Mesothelial cell of epicardium (in vitro differentiated cells): Measurements from ENCODE around the gene RPL13A. TPM values are rescaled to one million over a fixed set of nuclear protein-coding genes. Genes with fewer than 3 reads are reported as not detected.
A peak's percentile ranks its signal among the peaks of the same experiment; 100 is the strongest.
"Not testable (repeated sequence)": the region's sequence is repeated elsewhere in the genome, so short reads cannot be mapped to it uniquely, and the experiment has no call there.

Source experiments
- DNase-seq, 2 experiments: peaks; one replicate each; pipeline ENCODE4 v3.0.0; 2021; ENCODE audit warnings: low spot score in 2 of 2; ENCODE audit not compliant: unreplicated experiment in 2 of 2
- H3K27ac Mint-ChIP-seq: 2 replicates; pipeline ENCODE4 v1.8.0; 2021; ENCODE audit warnings: mixed read lengths
- H3K27me3 Mint-ChIP-seq: 2 replicates; pipeline ENCODE4 v1.8.0; 2021; ENCODE audit warnings: low read depth, mixed read lengths
- H3K36me3 Mint-ChIP-seq: 2 replicates; pipeline ENCODE4 v1.8.0; 2021; ENCODE audit warnings: mixed read lengths
- H3K4me1 Mint-ChIP-seq: 2 replicates; pipeline ENCODE4 v1.8.0; 2021; ENCODE audit warnings: mixed read lengths
- H3K4me3 Mint-ChIP-seq: 2 replicates; pipeline ENCODE4 v1.8.0; 2021; ENCODE audit warnings: mild to moderate bottlenecking, moderate library complexity, mixed read lengths
- H3K9me3 Mint-ChIP-seq: 2 replicates; pipeline ENCODE4 v1.8.0; 2021; ENCODE audit warnings: mixed read lengths
- CTCF ChIP-seq: fragments of 200-600 bp; sonication (generic); IDR thresholded peaks from one replicate; pipeline ENCODE4 v1.5.0; 2021; ENCODE audit warnings: antibody characterized with exemption; ENCODE audit not compliant: unreplicated experiment
- total RNA-seq: library from RNA; stranded (reverse); gene quantifications from 3 replicates; pipeline ENCODE4 v1.2.1, GENCODE V29; 2021

RPL13A gene
- total RNA-seq, 1 donor from 2014 or later: 2,869 TPM

DNA sequence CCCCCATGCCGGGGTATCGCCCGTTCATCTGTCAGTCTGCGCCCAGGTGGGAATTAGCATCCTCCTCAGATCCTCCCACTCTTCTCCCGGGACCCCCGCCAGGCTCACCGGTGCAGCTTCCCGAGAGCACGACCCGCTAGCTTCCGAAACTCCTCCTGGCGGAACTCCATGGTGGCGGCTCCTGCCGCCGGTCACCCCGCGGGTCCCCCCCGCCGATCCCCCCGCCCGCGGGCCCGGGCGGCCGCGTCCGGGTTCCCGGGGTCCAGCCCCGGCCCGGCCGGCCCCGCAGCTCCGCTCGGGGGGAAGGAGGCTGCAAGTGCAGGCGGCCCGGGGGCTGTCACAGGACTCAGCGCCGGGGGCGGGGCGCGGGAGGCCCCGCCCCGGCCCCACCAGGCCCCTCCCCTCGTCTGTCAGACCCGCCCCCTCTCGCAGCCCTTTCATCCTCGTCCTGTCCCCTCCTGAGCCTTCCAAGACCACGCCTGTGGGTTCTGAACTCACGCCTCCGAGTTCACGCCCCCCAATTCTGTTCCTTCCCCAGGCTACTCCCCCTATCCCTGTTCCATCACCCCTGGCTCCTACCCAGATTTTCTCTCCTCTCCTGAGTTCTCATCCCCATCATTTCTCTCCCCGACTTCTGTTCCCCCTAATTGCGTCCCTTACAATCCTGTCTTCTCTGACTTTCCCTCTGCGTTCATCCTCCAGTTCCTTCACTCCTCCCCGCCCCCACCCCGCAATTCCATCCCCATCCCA lies 46.0 kb upstream of the RPL13A start, which contains the start of gene SLC17A7:
Gene SLC17A7 (minus strand): TSS at position 318 of the 750 bp plus-strand sequence. CDS start 148 bp downstream, at position 170.
- Mint-ChIP-seq H3K27ac (no peak within 1 kb of the TSS), H3K4me3 (peak within 1 kb of the TSS; percentile 75), H3K4me1 (peaks cover 20% of the 10 kb centered on the region), H3K36me3 (no peaks in the 10 kb centered on the region), H3K9me3 (no peaks in the 10 kb centered on the region), H3K27me3 (peaks cover 68% of the 10 kb centered on the region)
- no peak for DNase-seq
- TF ChIP-seq CTCF: no peak

- Mint-ChIP-seq H3K4me1 (peaks cover 18% of the 10 kb centered on the region), H3K36me3 (peaks cover 4% of the 10 kb centered on the region), H3K27me3 (peaks cover 63% of the 10 kb centered on the region), H3K4me3 (peak overlapping the region; percentile 75), H3K27ac (no peak overlapping the region), H3K9me3 (no peaks in the 10 kb centered on the region)
- TF ChIP-seq CTCF: no peak
- no peak for DNase-seq
These were observed 45.5 kb upstream of the RPL13A start for GRCh38 chr19:49441960-49442350.

- no peak overlapping the region for H3K27ac Mint-ChIP-seq
- H3K4me3 Mint-ChIP-seq: peak overlapping the region; percentile 75
- no peaks in the 10 kb centered on the region for H3K9me3 Mint-ChIP-seq
- no peak for DNase-seq
- peaks cover 4% of the 10 kb centered on the region for H3K36me3 Mint-ChIP-seq
- peaks cover 18% of the 10 kb centered on the region for H3K4me1 Mint-ChIP-seq
- no peak for TF ChIP-seq CTCF
- peaks cover 59% of the 10 kb centered on the region for H3K27me3 Mint-ChIP-seq
These were observed 45.1 kb upstream of the RPL13A start for GRCh38 chr19:49442354-49442753.

GRCh38 chr19:49442771-49443365 lies 44.5 kb upstream of the RPL13A start:
- Mint-ChIP-seq H3K27me3 (peaks cover 53% of the 10 kb centered on the region), H3K4me3 (peak overlapping the region; percentile 75), H3K36me3 (peaks cover 4% of the 10 kb centered on the region), H3K9me3 (no peaks in the 10 kb centered on the region), H3K27ac (peak overlapping the region; percentile 61), H3K4me1 (peaks cover 18% of the 10 kb centered on the region)
- TF ChIP-seq CTCF: no peak
- peak; percentile 73 to 76 for DNase-seq

DNA sequence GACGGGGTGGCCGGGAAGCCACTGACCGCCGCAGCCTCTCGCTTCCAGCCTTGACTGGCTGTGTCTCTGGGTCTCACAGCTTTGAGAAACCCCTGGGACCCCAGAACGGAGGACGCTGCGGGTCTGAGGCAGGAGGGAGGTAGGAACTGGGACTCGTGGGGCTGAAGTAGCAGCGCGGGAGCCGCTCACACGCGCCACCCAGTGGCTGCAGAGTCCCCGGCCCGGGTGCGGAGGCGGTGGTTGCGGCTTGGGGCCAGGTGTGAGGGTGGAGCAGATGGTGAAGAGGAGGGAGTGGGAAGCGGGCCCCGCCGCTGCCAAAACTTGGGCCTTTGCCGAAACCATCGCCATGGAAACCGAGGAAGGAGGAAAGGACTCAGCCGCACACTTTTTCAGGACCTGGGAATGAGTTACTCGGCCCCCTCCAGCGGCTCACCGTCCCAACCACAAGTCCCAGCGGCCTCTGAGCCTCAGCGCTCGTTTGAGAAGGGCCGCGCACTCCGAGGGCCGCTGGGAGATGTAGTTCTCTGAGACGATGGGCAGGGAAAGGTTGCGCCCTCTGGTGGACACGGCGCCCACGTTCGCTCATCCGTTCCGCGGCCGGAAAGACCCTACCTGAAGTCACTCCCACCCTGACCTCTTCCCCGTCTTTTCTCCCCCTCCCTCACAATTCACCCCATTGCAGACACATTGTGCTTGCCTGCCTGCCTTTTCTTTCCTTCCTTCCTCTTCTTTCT lies 43.9 kb upstream of the RPL13A start:
- H3K27me3 Mint-ChIP-seq: peaks cover 47% of the 10 kb centered on the region
- peak; percentile 87 for TF ChIP-seq CTCF
- H3K9me3 Mint-ChIP-seq: no peaks in the 10 kb centered on the region
- H3K4me3 Mint-ChIP-seq: peak overlapping the region; percentile 75
- DNase-seq: peak; percentile 87 to 97
- peaks cover 18% of the 10 kb centered on the region for H3K4me1 Mint-ChIP-seq
- H3K36me3 Mint-ChIP-seq: peaks cover 9% of the 10 kb centered on the region
- peak overlapping the region; percentile 61 for H3K27ac Mint-ChIP-seq

- not testable (repeated sequence) for H3K27ac Mint-ChIP-seq, DNase-seq, H3K9me3 Mint-ChIP-seq
- Mint-ChIP-seq H3K27me3 (peaks cover 40% of the 10 kb centered on the region), H3K4me1 (peaks cover 18% of the 10 kb centered on the region), H3K36me3 (peaks cover 11% of the 10 kb centered on the region), H3K4me3 (peak overlapping the region; percentile 75)
These were observed 43.2 kb upstream of the RPL13A start for GRCh38 chr19:49444100-49444700.
